BJ (cell line): ENCODE data around the gene DNAJC5. TPM values are rescaled to one million over a fixed set of nuclear protein-coding genes. Genes with fewer than 3 reads are reported as not detected.
A peak's percentile ranks its signal among the peaks of the same experiment; 100 is the strongest.

Experiments
- CTCF ChIA-PET: fragments of 350-600 bp; formaldehyde crosslinking; extraction: SDS; loops from one replicate; lab custom pipeline; 2021; ENCODE audit warnings: antibody characterized with exemption, inconsistent platforms; lab: Yijun Ruan, JAX
- POLR2A ChIA-PET: fragments of 300-600 bp; sonication (Branson Sonifier 250); formaldehyde crosslinking; extraction: SDS; loops from one replicate; lab custom pipeline; 2021; ENCODE audit warnings: antibody characterized with exemption; lab: Charles Lee
- DNase-seq: peaks from one replicate; pipeline ENCODE4 v3.0.0-alpha.2; 2011; ENCODE audit warnings: low read depth
- H3K27me3 ChIP-seq: 2 replicates; pipeline ENCODE4 v1.6.0; 2011; ENCODE audit warnings: low read length; ENCODE audit not compliant: control insufficient read depth, insufficient read depth
- H3K36me3 ChIP-seq: 2 replicates; pipeline ENCODE4 v1.5.1; 2011; ENCODE audit warnings: low read length; ENCODE audit not compliant: control insufficient read depth, insufficient read depth
- H3K4me3 ChIP-seq: 2 replicates; pipeline ENCODE4 v1.5.1; 2011; ENCODE audit warnings: low read depth, mild to moderate bottlenecking, control low read depth, low read length
- CTCF ChIP-seq: IDR thresholded peaks from 2 replicates; pipeline ENCODE4 v1.5.1; 2011; ENCODE audit warnings: low read depth, mild to moderate bottlenecking, control low read depth, inconsistent platforms, low read length, moderate library complexity; ENCODE audit not compliant: insufficient read depth
- polyA plus RNA-seq: library from polyadenylated mRNA; depleted of rRNA; stranded (reverse); fragments of >200 nt; gene quantifications from 2 replicates; pipeline ENCODE4 v1.2.3, GENCODE V29; 2011; rRNA removed
- small RNA-seq: library from RNA; depleted of rRNA; stranded (forward); fragments of <200 nt; gene quantifications from one replicate; pipeline ENCODE3, GENCODE V24; 2012; ENCODE audit warnings: low replicate concordance, low read depth; ENCODE audit not compliant: insufficient read length

Gene DNAJC5
- polyA plus RNA-seq, 1 experiment = 45.6 TPM

- no peak for DNase-seq
Observed at GRCh38 chr20:63979557-63980316, 84.8 kb downstream of the DNAJC5 start, which contains the start of gene SAMD10. Gene SAMD10, minus strand, starts transcription at chr20:63979642. Its CDS starts 175 bp downstream, at chr20:63979467.

GRCh38 chr20:63980317-63980805, 85.4 kb downstream of the DNAJC5 start:
- Histone ChIP-seq H3K36me3 (peaks cover 8% of the 10 kb centered on the region), H3K27me3 (no peaks in the 10 kb centered on the region), H3K4me3 (peak overlapping the region; percentile 97)
- no peak for DNase-seq
- POLR2A ChIA-PET = interaction anchor here (1.0 kb wide), 1 partner anchor 115 kb away, joined by 3 read pairs; the partner anchor contains the start of gene TPD52L2
- CTCF ChIA-PET = interaction anchor here (0.6 to 2.9 kb wide), 24 partner anchors 13 to 463 kb away, joined by 3 to 20 read pairs (median 4); partner anchors contain the start of genes PTK6 and TCEA2
- TF ChIP-seq CTCF = no peak

More at GRCh38 chr20:63979557-63980316, 84.8 kb downstream of the DNAJC5 start, which contains the start of gene SAMD10:
- Histone ChIP-seq H3K27me3 (no peaks in the 10 kb centered on the region), H3K4me3 (peak within 1 kb of the TSS; percentile 55), H3K36me3 (peaks cover 4% of the 10 kb centered on the region; the same call in 1 of the 2 replicates)
- CTCF ChIA-PET = interaction anchor here (0.6 to 2.9 kb wide), 15 partner anchors 14 to 442 kb away, joined by 3 to 20 read pairs (median 5); partner anchors contain the start of gene PTK6
- POLR2A ChIA-PET = no interaction called here
- TF ChIP-seq CTCF = no peak

- CTCF ChIA-PET = interaction anchor here (0.6 to 2.9 kb wide), 23 partner anchors 12 to 463 kb away, joined by 3 to 20 read pairs (median 4); partner anchors contain the start of genes PTK6 and TCEA2
- POLR2A ChIA-PET = interaction anchor here (1.0 kb wide), 1 partner anchor 116 kb away, joined by 3 read pairs; the partner anchor contains the start of gene TPD52L2
Observed at GRCh38 chr20:63980806-63981728, 86.1 kb downstream of the DNAJC5 start, which contains the start of gene PRPF6. Gene PRPF6, plus strand, starts transcription at chr20:63981132. Its CDS starts 114 bp downstream, at chr20:63981246.

GRCh38 chr20:63982937-63983336, 88.0 kb downstream of the DNAJC5 start:
- CTCF ChIA-PET = interaction anchor here (0.9 kb wide), 1 partner anchor 17 kb away, joined by 4 read pairs; no protein-coding TSS in a partner anchor
- Histone ChIP-seq H3K36me3 (peaks cover 17% of the 10 kb centered on the region), H3K27me3 (no peaks in the 10 kb centered on the region), H3K4me3 (no peak overlapping the region)
- POLR2A ChIA-PET = interaction anchor here (0.5 kb wide), 1 partner anchor 409 kb away, joined by 6 read pairs; the partner anchor contains the start of gene HELZ2
- TF ChIP-seq CTCF = no peak
- DNase-seq = no peak

More at GRCh38 chr20:63980806-63981728, 86.1 kb downstream of the DNAJC5 start, which contains the start of gene PRPF6:
- Histone ChIP-seq H3K4me3 (peak within 1 kb of the TSS; percentile 97), H3K27me3 (no peaks in the 10 kb centered on the region), H3K36me3 (peaks cover 10% of the 10 kb centered on the region)
- TF ChIP-seq CTCF = peak; percentile 99
- DNase-seq = peak; percentile 60

Small RNA genes within 50 kb of the gene (small RNA-seq; reads per million reads assigned to genes)
- not detected for gene MIR647
- gene MIR941-2 = not detected
- gene MIR941-4 = not detected
- gene MIR941-5 = not detected
- gene RNU1-134P = 0.84 reads per million

Other genes starting within 250 kb of the DNAJC5 start
- 9.7 and 12.7 TPM in 2 replicates for gene STMN3, start 241.7 kb upstream of the DNAJC5 start, polyA plus RNA-seq
- gene RTEL1, start 236.8 kb upstream of the DNAJC5 start, polyA plus RNA-seq = 13.6 and 18.3 TPM in 2 replicates
- 2.1 and 3.2 TPM in 2 replicates for gene TNFRSF6B, start 198.5 kb upstream of the DNAJC5 start, polyA plus RNA-seq
- gene ARFRP1, start 187.2 kb upstream of the DNAJC5 start, polyA plus RNA-seq = 29.3 and 41.9 TPM in 2 replicates
- gene ZGPAT, start 187.1 kb upstream of the DNAJC5 start, polyA plus RNA-seq = 9.4 and 15.9 TPM in 2 replicates
- gene LIME1, start 158.5 kb upstream of the DNAJC5 start, polyA plus RNA-seq = 1.7 and 2.5 TPM in 2 replicates
- gene SLC2A4RG, start 155.3 kb upstream of the DNAJC5 start, polyA plus RNA-seq = 36.6 and 52.0 TPM in 2 replicates
- 0.13 and 0.32 TPM in 2 replicates for gene ZBTB46, start 63.9 kb upstream of the DNAJC5 start, polyA plus RNA-seq
- not detected in 2 replicates for gene ABHD16B, start 33.6 kb upstream of the DNAJC5 start, polyA plus RNA-seq
- 243 and 288 TPM in 2 replicates for gene TPD52L2, start 29.9 kb upstream of the DNAJC5 start, polyA plus RNA-seq
- gene UCKL1, start 61.3 kb downstream of the DNAJC5 start, polyA plus RNA-seq = 24.0 and 40.1 TPM in 2 replicates
- 4.6 and 6.0 TPM in 2 replicates for gene ZNF512B, start 74.8 kb downstream of the DNAJC5 start, polyA plus RNA-seq
- 0.88 and 1.4 TPM in 2 replicates for gene SAMD10, start 84.5 kb downstream of the DNAJC5 start, polyA plus RNA-seq
- gene PRPF6, start 86.0 kb downstream of the DNAJC5 start, polyA plus RNA-seq = 37.9 and 52.3 TPM in 2 replicates
- gene C20orf204, start 141.1 kb downstream of the DNAJC5 start, polyA plus RNA-seq = 0.05 and 0.06 TPM in 2 replicates
- not detected in 2 replicates for gene SOX18, start 154.5 kb downstream of the DNAJC5 start, polyA plus RNA-seq
- 17.3 and 34.2 TPM in 2 replicates for gene TCEA2, start 168.1 kb downstream of the DNAJC5 start, polyA plus RNA-seq
- 12.1 and 14.5 TPM in 2 replicates for gene RGS19, start 184.4 kb downstream of the DNAJC5 start, polyA plus RNA-seq
- gene OPRL1, start 185.0 kb downstream of the DNAJC5 start, polyA plus RNA-seq = 0.66 and 0.97 TPM in 2 replicates
- gene LKAAEAR1, start 189.3 kb downstream of the DNAJC5 start, polyA plus RNA-seq = not detected in 2 replicates
- gene NPBWR2, start 212.4 kb downstream of the DNAJC5 start, polyA plus RNA-seq = not detected in 2 replicates